Vagina (tissue), 2 donors: ENCODE measurements around the gene BFAR.
"Not testable (repeated sequence)": the region's sequence is repeated elsewhere in the genome, so short reads cannot be mapped to it uniquely, and the experiment has no call there.

Experiments used
- POLR2A ChIP-seq, 2 donors: fragments of 450-650 bp; IDR thresholded peaks; one replicate each; pipeline ENCODE4 v1.6.1; 2017; ENCODE audit warnings: antibody characterized with exemption in 2 of 2, mild to moderate bottlenecking in 2 of 2, moderate library complexity in 2 of 2
- POLR2AphosphoS5 ChIP-seq, 2 donors: sonication (generic); formaldehyde crosslinking; IDR thresholded peaks; one replicate each; pipeline ENCODE4 v1.9.0; 2017; ENCODE audit warnings: antibody characterized with exemption in 2 of 2, mild to moderate bottlenecking in 2 of 2, low read depth in 1 of 2; ENCODE audit not compliant: insufficient read depth in 1 of 2
- TF ChIP-seq, protein P1 (sequence below), 3 experiments: fragments of 450-650 bp in 2 of 3; fragments of 200-600 bp in 1 of 3; sonication (generic) in 1 of 3; IDR thresholded peaks; one replicate each; pipeline ENCODE4 v1.5.1; 2017 to 2019; ENCODE audit warnings: antibody characterized with exemption in 3 of 3, mild to moderate bottlenecking in 2 of 3, moderate library complexity in 2 of 3

DNA sequence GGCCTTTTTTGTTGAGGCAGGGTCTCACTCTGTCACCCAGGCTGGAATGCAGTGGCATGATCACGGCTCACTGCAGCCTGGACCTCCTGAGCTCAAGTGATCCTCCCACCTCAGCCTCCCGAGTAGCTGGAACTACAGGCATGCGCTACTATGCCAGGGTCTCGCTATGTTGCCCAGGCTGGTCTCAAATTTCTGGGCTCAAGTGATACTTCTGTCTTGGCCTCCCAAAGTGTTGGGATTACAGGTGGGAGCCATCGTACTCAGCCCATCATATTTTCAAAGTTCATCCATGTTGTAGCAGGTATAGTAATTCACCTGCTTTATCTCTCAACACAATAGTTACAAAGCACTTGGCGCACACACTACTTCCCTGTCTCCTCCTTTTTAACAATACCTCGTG lies 47.6 kb downstream of the BFAR start:
- TF ChIP-seq, protein P1, sequence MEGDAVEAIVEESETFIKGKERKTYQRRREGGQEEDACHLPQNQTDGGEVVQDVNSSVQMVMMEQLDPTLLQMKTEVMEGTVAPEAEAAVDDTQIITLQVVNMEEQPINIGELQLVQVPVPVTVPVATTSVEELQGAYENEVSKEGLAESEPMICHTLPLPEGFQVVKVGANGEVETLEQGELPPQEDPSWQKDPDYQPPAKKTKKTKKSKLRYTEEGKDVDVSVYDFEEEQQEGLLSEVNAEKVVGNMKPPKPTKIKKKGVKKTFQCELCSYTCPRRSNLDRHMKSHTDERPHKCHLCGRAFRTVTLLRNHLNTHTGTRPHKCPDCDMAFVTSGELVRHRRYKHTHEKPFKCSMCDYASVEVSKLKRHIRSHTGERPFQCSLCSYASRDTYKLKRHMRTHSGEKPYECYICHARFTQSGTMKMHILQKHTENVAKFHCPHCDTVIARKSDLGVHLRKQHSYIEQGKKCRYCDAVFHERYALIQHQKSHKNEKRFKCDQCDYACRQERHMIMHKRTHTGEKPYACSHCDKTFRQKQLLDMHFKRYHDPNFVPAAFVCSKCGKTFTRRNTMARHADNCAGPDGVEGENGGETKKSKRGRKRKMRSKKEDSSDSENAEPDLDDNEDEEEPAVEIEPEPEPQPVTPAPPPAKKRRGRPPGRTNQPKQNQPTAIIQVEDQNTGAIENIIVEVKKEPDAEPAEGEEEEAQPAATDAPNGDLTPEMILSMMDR (IDR thresholded peaks at IDR 0.05): not testable (repeated sequence)
- not testable (repeated sequence) for TF ChIP-seq POLR2A (IDR thresholded peaks at IDR 0.05); POLR2AphosphoS5 (IDR thresholded peaks at IDR 0.05; ENCODE audit: insufficient read depth in 1 of 2, low read depth in 1 of 2)
